HG03521 (cell line): ENCODE results near the gene NAA35.

Experiments
- ATAC-seq: cut with Tn5 transposase; IDR thresholded peaks from one replicate; pipeline ENCODE4 v1.9.1; 2021; ENCODE audit warnings: mild to moderate bottlenecking, moderate library complexity; ENCODE audit not compliant: unreplicated experiment

NAA35 gene

DNA sequence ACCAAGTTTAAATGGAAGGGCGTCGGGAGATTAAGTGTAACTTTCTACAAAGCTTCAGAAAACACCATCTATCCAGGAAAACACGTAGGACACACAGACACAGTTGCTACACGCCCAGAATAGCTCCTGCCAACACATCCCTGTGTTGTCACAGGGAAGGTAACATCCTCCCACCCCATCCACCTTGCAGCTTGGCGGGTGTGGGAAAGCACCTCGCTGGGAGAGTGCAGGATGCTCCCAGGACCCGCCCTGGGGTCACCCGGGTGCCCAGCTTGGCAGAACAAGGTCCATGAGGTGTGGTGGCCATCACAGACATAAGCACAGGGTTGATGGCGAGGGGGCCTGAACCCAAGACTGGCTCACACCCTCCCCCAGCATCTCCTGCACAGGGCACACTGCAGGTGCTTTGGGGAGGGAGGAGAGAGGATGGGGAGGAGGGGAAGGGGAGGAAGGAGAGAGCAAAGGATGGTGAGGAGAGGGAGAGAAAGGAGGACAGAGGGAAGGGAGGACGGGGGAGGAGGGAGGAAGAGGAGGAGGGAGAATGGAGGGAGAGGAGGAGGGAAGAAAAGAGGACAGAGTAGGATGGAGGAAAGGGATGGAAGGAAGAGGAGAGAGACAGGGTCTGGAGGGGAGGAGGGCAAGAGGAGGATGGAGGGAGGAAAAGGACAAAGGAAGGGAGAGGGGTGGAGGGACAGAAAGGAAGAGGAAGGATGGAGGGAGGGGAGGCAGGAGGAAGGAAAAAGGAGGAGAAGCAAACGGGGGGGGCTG, 121.2 kb downstream of the NAA35 start:
- ATAC-seq, result no peak

GRCh38 chr9:86062845-86063693, 122.1 kb downstream of the NAA35 start:
- no peak for ATAC-seq

DNA sequence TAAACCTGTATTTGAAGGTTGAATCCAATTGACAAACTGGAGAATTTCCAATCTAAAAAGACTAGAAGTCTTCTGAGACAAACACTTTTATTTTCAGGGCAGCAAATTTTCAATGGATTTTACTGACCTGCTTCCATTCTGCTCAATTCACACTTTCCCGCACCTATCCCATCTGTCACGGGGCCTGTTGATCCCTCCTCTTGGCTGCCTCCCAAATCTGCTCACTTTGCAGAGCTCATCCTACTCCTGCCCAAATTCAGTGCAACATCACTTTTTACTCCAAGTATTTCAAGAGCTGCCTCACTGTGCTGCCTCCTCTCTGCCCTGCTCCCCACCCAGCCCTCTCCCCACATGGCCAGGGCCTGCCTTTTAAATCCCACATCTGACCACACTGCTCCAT, 123.3 kb downstream of the NAA35 start:
- no peak for ATAC-seq

DNA sequence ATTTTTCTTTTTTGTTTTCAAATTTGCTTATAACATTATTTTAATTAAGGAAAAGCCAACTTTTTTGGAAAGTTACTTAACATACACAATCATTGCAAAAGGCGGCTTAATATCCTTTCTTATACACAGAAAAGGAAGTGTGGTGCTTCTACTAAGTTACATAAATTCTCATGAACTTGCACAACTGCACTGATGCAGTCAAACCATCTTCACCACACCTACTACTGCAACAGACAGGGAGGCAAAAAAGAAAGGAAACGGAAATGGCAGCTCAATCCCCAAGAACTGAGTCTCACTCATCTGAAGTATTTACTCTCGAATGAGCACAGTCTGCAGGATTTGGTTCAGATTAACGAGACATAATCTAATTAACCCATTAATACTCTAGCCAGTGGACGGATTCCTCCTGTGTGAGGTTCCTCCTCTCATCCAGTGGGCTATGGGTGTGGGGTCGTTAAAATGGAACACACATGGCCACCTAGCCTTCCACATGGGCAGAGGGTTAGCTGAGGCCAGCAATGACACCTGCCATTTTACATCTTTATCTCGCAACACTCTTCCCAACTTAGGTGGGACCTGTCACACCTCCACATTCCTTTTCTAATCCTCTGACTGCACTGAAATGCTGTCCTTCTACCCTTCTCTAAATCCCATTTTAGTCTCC, 128.4 kb downstream of the NAA35 start:
- no peak for ATAC-seq
